Kidney (tissue), 14 donors: ENCODE measurements around the gene RUVBL1. TPM values are rescaled to one million over a fixed set of nuclear protein-coding genes. Genes with fewer than 3 reads are reported as not detected.

Source experiments
- DNase-seq, 5 donors: peaks; one replicate each; pipeline ENCODE4 v3.0.0-alpha.2; 2013 to 2020
- FAIRE-seq: peaks from 2 replicates; lab custom pipeline; 2012; peaks lifted over from hg19 to GRCh38; lab: Jason Lieb, UNC
- H3K27ac ChIP-seq, 2 donors: one replicate each; pipeline ENCODE4 v1.7.0; 2013; ENCODE audit warnings: low read depth in 2 of 2, low read length in 2 of 2, inconsistent platforms in 1 of 2
- H3K27me3 ChIP-seq: one replicate; pipeline ENCODE4 v1.7.1; 2013; ENCODE audit warnings: low read length, inconsistent platforms; ENCODE audit not compliant: control insufficient read depth, insufficient read depth
- H3K36me3 ChIP-seq, 3 donors: one replicate each; pipeline versions ENCODE4 v1.7.0 to v1.7.1; 2013; ENCODE audit warnings: low read length in 3 of 3, control low read depth in 1 of 3, inconsistent platforms in 1 of 3; ENCODE audit not compliant: insufficient read depth in 3 of 3, control insufficient read depth in 2 of 3
- H3K4me1 ChIP-seq, 3 donors: one replicate each; pipeline versions ENCODE4 v1.7.0 to v1.7.1; 2013; ENCODE audit warnings: low read length in 3 of 3, inconsistent platforms in 1 of 3, low read depth in 1 of 3; ENCODE audit not compliant: control insufficient read depth in 2 of 3, insufficient read depth in 2 of 3
- H3K4me3 ChIP-seq, 3 donors: one replicate each; pipeline versions ENCODE4 v1.7.0 to v1.8.1; 2013; ENCODE audit warnings: low read length in 3 of 3, control low read depth in 1 of 3, inconsistent platforms in 1 of 3
- H3K9ac ChIP-seq, 3 donors: one replicate each; pipeline versions ENCODE4 v1.7.0 to v1.7.1; 2013; ENCODE audit warnings: low read length in 3 of 3, control low read depth in 1 of 3, inconsistent platforms in 1 of 3
- H3K9me3 ChIP-seq, 3 donors: one replicate each; pipeline versions ENCODE4 v1.7.0 to v1.7.1; 2013; ENCODE audit warnings: low read length in 3 of 3, control low read depth in 1 of 3, inconsistent platforms in 1 of 3; ENCODE audit not compliant: control insufficient read depth in 2 of 3, insufficient read depth in 1 of 3
- intact Hi-C: fragments of 100-400 bp; cut with DNase I; formaldehyde crosslinking; loops from one replicate; pipeline ENCODE4 v1.11.1; 2022
- polyA plus RNA-seq: library from polyadenylated mRNA; stranded (reverse); fragments of 350-450 nt; fragmentation: Illumina TruSeq; extraction: RNeasy Lipid Tissue Mini Kit (QIAGEN cat#74804); gene quantifications from one replicate; pipeline ENCODE4 v1.2.3, GENCODE V29; 2014; ENCODE audit warnings: low read depth, low replicate concordance; ENCODE audit not compliant: insufficient read depth
- total RNA-seq: library from RNA; stranded (reverse); fragmentation: NEBNext Ultra II Directional; extraction: Animal tissue kit (Norgen Biotek cat#: 25700); gene quantifications from one replicate; pipeline ENCODE4 v1.2.1, GENCODE V29; 2021
- TF ChIP-seq, protein P1 (sequence below): IDR thresholded peaks from 3 replicates; pipeline ENCODE4 v1.5.1; 2012; ENCODE audit warnings: mild to moderate bottlenecking, moderate library complexity, borderline replicate concordance; ENCODE audit not compliant: insufficient read depth; ENCODE audit errors: extremely low read depth
- donor health status: control.
- donor health status: control.
- donor health status: control.
- donor health status: control.
- donor health status: control.
- donor health status: DM: yes; HTN: yes; CAD: no.
- donor health status: Normal renal cell carcinoma (clear cell type).

The RUVBL1 gene
- total and polyA plus RNA-seq, 2 donors from 2014 or later: 32.7 to 41.9 TPM

DNA sequence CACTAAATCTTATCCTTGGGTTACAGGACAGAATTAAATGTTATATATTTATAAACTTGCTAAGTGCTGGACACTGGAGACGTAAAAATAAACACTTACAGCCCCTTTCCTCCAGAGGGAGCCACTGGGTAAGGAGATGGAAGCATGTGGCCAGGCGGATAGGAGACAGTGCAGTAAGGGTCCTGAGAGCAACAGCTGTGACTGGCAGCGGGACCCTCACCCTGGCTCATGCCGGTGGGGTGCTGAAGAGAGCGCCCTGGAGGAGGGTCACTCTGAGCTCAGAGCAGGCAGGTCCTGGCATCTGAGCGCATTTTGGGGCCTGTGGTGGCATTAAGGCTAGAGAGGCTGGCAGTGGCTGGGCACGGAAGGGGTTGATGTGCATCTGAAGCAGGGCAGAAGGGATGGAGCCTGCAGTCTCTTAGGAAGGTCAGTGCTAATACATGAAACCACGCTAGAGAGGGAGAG lies 55.4 kb downstream of the RUVBL1 start:
- DNase-seq: peak in 3 of 5 donors; percentile 26 to 72 (median 42)
- H3K9me3 ChIP-seq: no peaks in the 10 kb centered on the region
- intact Hi-C loops: no loop called here

DNA sequence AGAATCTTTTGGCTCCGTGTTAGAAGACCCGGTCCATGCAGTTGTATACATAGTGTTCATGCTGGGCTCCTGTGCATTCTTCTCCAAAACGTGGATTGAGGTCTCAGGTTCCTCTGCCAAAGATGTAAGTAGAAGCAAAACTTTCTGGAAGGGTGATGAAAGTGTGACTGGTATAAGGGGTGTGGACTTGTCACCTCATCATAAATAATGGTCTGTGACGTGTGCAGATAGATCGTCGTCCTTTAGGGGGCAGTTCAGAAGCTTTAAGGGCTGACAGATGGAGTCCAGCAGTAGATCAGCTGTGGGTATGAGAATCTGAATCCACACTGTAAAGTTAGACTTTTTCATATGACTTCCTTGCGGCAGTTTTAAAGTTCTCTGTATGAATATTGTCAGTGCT lies 56.1 kb downstream of the RUVBL1 start:
- DNase-seq: no peak
- no peak overlapping the region for H3K4me3 ChIP-seq
- H3K9me3 ChIP-seq: no peaks in the 10 kb centered on the region
- peaks cover 0 to 5% (median 0%) of the 10 kb centered on the region in 3 donors for H3K4me1 ChIP-seq
- H3K27me3 ChIP-seq: no peaks in the 10 kb centered on the region
- peaks cover 10 to 80% (median 47%) of the 10 kb centered on the region in 3 donors for H3K36me3 ChIP-seq
- intact Hi-C loops: no loop called here
- TF ChIP-seq, protein P1, sequence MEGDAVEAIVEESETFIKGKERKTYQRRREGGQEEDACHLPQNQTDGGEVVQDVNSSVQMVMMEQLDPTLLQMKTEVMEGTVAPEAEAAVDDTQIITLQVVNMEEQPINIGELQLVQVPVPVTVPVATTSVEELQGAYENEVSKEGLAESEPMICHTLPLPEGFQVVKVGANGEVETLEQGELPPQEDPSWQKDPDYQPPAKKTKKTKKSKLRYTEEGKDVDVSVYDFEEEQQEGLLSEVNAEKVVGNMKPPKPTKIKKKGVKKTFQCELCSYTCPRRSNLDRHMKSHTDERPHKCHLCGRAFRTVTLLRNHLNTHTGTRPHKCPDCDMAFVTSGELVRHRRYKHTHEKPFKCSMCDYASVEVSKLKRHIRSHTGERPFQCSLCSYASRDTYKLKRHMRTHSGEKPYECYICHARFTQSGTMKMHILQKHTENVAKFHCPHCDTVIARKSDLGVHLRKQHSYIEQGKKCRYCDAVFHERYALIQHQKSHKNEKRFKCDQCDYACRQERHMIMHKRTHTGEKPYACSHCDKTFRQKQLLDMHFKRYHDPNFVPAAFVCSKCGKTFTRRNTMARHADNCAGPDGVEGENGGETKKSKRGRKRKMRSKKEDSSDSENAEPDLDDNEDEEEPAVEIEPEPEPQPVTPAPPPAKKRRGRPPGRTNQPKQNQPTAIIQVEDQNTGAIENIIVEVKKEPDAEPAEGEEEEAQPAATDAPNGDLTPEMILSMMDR: no peak
- H3K9ac ChIP-seq: no peak overlapping the region
- no peak overlapping the region for H3K27ac ChIP-seq
- no peak for FAIRE-seq

More for the DNA sequence above, 55.4 kb downstream of the RUVBL1 start:
- Histone ChIP-seq H3K9ac (no peak overlapping the region), H3K27me3 (no peaks in the 10 kb centered on the region), H3K36me3 (peaks cover 10 to 75% (median 44%) of the 10 kb centered on the region in 3 donors), H3K4me3 (no peak overlapping the region), H3K4me1 (peaks cover 0 to 5% (median 2%) of the 10 kb centered on the region in 3 donors), H3K27ac (no peak overlapping the region)
- TF ChIP-seq, protein P1: peak; percentile 48
- FAIRE-seq: no peak

DNA sequence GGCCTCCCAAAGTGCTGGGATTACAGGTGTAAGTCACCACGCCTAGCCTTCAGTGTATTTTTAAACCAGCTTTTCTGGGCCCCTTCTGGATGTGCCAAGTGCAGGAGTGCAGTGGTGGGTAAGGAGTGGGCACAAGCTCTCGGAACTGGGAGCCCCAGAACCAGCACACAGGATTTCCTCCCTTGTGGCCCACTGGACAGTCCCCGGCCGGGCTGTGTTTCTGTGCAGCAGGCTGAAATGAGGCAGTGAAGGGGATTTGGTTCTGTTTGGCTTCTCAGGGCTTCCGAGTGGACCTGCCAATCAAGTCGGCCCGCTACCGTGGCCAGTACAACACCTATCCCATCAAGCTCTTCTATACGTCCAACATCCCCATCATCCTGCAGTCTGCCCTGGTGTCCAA lies 56.9 kb downstream of the RUVBL1 start:
- Histone ChIP-seq H3K4me3 (no peak overlapping the region), H3K4me1 (no peaks in the 10 kb centered on the region), H3K9ac (no peak overlapping the region), H3K9me3 (no peaks in the 10 kb centered on the region), H3K27me3 (no peaks in the 10 kb centered on the region), H3K36me3 (peaks cover 14 to 87% (median 55%) of the 10 kb centered on the region in 3 donors), H3K27ac (no peak overlapping the region)
- DNase-seq (no peak), FAIRE-seq (no peak)
- intact Hi-C loops: no loop called here
- TF ChIP-seq, protein P1: no peak

DNA sequence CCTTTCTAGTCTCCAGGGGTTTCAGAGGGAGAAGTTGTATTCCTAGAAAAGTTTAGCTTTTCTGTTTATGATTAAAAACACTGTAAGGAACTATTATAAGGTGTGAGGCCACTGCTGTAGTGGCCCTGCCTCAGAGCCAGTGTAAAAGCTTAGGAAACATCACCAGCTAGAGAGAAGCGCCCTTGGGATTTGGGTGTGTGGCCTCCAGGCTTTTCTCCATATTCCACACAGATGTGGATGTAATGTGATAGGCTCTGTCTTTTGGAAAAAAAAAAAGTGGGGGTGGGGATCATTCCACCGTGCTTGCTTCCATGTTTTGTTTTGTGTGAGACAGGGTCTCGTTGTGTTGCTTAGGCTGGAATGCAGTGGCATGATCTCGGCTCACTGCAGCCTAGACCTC lies 57.5 kb downstream of the RUVBL1 start:
- no peaks in the 10 kb centered on the region for H3K4me1 ChIP-seq
- no peaks in the 10 kb centered on the region for H3K27me3 ChIP-seq
- H3K9ac ChIP-seq: no peak overlapping the region
- intact Hi-C loops: no loop called here
- H3K4me3 ChIP-seq: no peak overlapping the region
- H3K27ac ChIP-seq: no peak overlapping the region
- no peaks in the 10 kb centered on the region for H3K9me3 ChIP-seq
- peaks cover 17 to 92% (median 61%) of the 10 kb centered on the region in 3 donors for H3K36me3 ChIP-seq
- TF ChIP-seq, protein P1: no peak
- FAIRE-seq (no peak), DNase-seq (no peak)
